Effector CD8-positive, alpha-beta T cell (primary cell): ENCODE results near the gene ZNF287.

Source experiments
- DNase-seq: peaks from one replicate; lab custom pipeline; 2025; lab: John Stamatoyannopoulos, UW

Gene ZNF287

DNA sequence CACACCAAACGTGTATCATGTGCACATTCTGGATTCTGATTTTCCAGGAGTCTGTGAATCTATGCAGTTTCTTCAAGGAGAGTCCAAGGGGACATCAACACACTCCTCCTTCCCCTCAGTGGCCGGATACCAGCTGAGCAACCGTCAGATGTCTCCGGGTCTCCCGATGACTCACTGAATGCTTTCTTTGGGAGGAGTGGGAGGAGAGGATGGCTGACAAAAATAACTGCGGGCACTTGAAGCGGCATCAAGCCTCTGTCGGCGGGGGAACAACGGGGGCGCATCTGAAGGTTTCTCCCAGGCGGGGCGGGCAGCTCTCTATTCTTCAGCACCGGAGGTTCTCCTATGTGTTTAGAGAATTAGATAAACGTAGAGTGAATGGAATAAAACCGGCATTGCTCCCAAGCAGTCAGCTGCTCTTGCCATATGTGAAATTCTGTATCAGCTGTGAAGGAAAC is 52.4 kb downstream of the ZNF287 start:
- no peak for DNase-seq

DNA sequence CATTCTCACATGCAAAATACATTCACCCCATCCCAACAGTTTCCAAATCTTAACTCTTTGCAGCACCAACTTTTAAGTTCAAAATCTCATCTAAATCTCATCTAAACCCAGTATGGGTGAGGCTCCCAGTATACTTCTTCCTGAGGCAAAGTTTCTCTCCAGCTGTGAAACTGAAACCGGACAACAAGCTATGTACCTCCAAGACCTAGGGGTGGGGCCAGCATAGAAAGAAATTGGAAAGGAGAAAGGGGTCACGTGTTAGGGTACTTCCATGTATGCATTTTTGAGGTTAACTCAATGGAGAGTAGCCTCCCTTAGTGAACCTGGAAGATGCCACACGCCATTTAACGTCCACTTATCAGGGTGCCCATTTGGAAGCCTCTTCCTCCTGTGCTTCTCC is 53.1 kb downstream of the ZNF287 start:
- DNase-seq, result no peak

DNA sequence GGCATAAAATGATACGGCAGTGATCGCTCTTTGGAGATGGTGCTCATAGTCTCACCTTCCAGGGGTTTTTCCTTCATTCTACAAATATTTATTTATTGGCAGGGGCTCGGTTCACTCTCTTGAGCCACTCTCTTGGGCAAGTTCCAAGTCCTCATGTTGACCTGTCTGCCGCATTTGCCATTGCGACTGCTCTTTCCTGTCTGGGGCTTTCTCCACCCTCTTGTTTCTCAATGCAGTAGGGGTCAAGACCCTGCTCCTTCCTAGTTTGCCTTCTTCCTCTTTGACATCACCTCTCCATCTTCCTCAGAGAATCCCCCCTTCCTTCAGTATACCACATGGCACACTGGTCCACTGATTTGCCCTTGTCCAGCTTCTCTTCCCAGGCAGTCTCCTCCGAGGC is 55.1 kb downstream of the ZNF287 start:
- DNase-seq, result no peak

DNA sequence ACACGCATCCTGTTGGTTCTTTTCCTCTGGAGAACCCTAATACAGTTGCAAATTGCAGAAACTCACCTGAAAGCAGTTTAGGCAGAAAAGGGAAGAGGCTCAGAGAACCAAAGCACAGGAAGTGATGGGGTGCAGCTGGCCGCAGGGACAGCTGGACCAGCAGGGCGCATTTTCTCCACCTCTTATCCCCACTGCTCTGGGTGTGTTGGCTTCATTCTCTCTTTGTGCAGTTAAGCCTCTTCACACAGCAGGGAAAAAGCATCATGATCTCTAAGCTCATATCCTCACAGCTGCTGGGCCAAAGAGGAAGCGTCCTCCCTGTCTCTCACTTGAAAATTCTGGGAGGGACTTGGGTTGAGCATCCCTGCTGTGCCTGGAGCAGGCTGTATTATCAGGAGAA is 57.0 kb downstream of the ZNF287 start:
- no peak for DNase-seq

DNA sequence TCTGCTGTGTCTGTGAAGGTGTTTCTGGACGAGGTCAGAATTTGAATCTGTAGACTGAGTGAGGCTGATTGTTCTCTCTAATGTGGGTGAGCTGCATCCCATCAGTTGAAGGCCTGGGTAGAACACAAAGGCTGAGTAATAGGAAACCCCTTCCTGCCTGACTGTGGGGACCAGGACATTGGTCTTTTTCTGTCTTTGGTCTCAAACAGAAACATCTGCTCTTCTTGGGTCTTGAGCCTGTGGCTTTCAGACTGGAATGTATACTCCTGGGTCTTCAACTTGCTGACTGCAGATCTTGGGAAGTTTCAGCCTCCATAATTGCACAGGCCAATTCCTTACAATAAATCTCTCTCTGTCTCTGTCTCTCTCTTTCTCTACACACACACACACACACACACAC is 57.4 kb downstream of the ZNF287 start:
- DNase-seq, result no peak

DNA sequence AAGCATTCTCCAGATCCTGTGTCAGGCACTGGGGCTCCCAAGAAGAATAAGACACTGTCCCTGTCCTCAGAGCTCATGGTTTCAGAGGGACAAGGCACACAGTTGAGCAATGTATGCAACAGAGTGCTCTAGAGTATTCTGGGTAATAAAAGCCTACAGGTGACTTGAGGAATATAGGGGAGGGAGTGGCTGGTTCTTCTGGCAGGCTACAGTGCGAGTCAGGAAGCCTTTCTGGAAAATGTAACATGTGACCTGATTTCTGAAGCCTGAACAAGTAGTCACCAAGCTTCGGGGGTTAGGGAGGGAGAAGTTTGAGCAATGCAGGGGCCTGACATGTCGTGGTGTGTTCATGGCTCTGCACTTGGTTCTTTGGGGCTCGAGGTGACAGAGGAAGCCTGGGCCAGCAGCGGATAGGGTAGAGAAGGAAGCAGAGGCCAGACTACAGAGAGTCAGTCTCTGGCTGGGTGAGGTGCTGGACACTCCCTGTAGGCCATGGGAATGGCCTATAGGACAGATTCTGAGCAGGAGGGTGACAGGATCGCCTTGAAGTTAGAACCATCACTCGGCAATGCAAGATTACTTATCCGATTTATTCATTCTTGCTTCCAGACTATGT is 61.0 kb downstream of the ZNF287 start:
- no peak for DNase-seq

DNA sequence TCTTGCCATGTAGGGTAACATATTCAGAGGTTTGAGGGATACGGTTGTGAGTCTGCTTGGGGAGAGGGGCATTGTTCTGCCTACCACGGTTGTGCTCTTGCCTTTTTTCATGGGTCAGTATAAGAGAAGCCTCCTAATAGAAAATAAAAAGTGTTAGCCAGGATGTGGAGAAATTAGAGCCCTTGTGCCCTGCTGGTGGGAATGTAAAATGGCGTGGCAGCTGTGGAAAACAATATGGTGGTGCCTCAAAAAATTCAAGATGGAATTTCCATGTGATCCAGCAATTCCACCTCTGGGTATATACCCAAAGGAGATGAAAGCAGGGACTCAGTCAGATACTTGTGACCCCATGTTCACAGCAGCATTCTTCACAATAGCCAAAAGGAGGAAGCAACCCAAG is 62.8 kb downstream of the ZNF287 start:
- no peak for DNase-seq

DNA sequence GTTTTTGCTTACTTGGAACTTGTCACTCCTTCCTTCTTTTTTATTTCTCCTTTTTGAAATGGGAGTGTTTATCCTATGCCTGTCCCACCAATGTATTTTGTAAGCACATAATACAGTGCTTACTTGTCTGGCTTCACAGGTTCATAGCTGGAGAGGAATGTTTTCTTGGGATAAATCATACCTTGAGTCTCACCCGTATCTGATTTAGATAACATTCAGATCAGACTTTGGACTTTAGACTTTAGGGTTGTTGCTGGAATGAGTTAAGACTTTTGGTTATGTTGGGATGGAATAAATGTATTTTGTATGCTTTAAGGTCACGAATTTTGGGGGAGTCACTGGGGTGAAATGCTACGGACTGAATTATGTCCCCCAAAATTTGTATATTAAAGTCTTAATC is 64.0 kb downstream of the ZNF287 start:
- DNase-seq, result no peak
